Measurements from ENCODE around the gene ZXDC. TPM values are rescaled to one million over a fixed set of nuclear protein-coding genes. Genes with fewer than 3 reads are reported as not detected.

ZXDC gene
- total and polyA plus RNA-seq, 7 experiments from 2014 or later = 10.3 to 71.9 (median 61.0) TPM

GRCh38 chr3:126438746-126439145, 36.9 kb downstream of the ZXDC start:
- Histone ChIP-seq H3K27ac (ENCODE audit: low read depth, low read length) (no peak overlapping the region), H3K4me1 (ENCODE audit: control insufficient read depth in 2 of 2, insufficient read depth in 2 of 2, low read length in 2 of 2) (no peaks in the 10 kb centered on the region), H3K4me3 (ENCODE audit: low read length) (no peak overlapping the region), H3K36me3 (ENCODE audit: control insufficient read depth in 2 of 3, insufficient read depth in 3 of 3, low read length in 3 of 3) (peaks cover 0 to 77% (median 13%) of the 10 kb centered on the region in 3 experiments), H3K9me3 (ENCODE audit: control insufficient read depth in 2 of 3, low read length in 3 of 3) (no peaks in the 10 kb centered on the region), H3K27me3 (ENCODE audit: control insufficient read depth in 2 of 2, insufficient read depth in 2 of 2, low read length in 2 of 2) (no peaks in the 10 kb centered on the region)
- H3K27ac Mint-ChIP-seq = no peak overlapping the region
- H3K27me3 Mint-ChIP-seq = no peaks in the 10 kb centered on the region
- intact Hi-C loops (cut with micrococcal nuclease) = no loop called here
- CTCF ChIA-PET = no interaction called here
- peaks cover 0 to 62% (median 20%) of the 10 kb centered on the region in 5 donors for H3K36me3 Mint-ChIP-seq
- ATAC-seq (no peak), DNase-seq (no peak)
- peaks cover 0 to 5% (median 0%) of the 10 kb centered on the region in 7 donors for H3K4me1 Mint-ChIP-seq
- peaks cover 0 to 2% (median 0%) of the 10 kb centered on the region in 11 donors for H3K9me3 Mint-ChIP-seq
- no peak overlapping the region for H3K4me3 Mint-ChIP-seq
- POLR2A ChIA-PET = no interaction called here

GRCh38 chr3:126438186-126438585, 37.5 kb downstream of the ZXDC start:
- Mint-ChIP-seq H3K4me1 (peaks cover 0 to 5% (median 0%) of the 10 kb centered on the region in 7 donors), H3K9me3 (peaks cover 0 to 2% (median 0%) of the 10 kb centered on the region in 11 donors), H3K4me3 (no peak overlapping the region), H3K27me3 (no peaks in the 10 kb centered on the region), H3K36me3 (peaks cover 0 to 66% (median 20%) of the 10 kb centered on the region in 5 donors), H3K27ac (no peak overlapping the region)
- ChIA-PET CTCF (no interaction called here), POLR2A (no interaction called here)
- H3K4me1 ChIP-seq (ENCODE audit: control insufficient read depth in 2 of 2, insufficient read depth in 2 of 2, low read length in 2 of 2) = no peaks in the 10 kb centered on the region
- H3K27ac ChIP-seq (ENCODE audit: low read depth, low read length) = no peak overlapping the region
- ATAC-seq (no peak), DNase-seq (peak in 1 of 9 donors; percentile 10)
- no peaks in the 10 kb centered on the region for H3K9me3 ChIP-seq (ENCODE audit: control insufficient read depth in 2 of 3, low read length in 3 of 3)
- no peaks in the 10 kb centered on the region for H3K27me3 ChIP-seq (ENCODE audit: control insufficient read depth in 2 of 2, insufficient read depth in 2 of 2, low read length in 2 of 2)
- intact Hi-C loops (cut with micrococcal nuclease) = no loop called here
- no peak overlapping the region for H3K4me3 ChIP-seq (ENCODE audit: low read length)
- H3K36me3 ChIP-seq (ENCODE audit: control insufficient read depth in 2 of 3, insufficient read depth in 3 of 3, low read length in 3 of 3) = peaks cover 0 to 83% (median 13%) of the 10 kb centered on the region in 3 experiments

- peaks cover 0 to 70% (median 25%) of the 10 kb centered on the region in 5 donors for H3K36me3 Mint-ChIP-seq
- Histone ChIP-seq H3K9me3 (ENCODE audit: control insufficient read depth in 2 of 3, low read length in 3 of 3) (no peaks in the 10 kb centered on the region), H3K27me3 (ENCODE audit: control insufficient read depth in 2 of 2, insufficient read depth in 2 of 2, low read length in 2 of 2) (no peaks in the 10 kb centered on the region), H3K4me1 (ENCODE audit: control insufficient read depth in 2 of 2, insufficient read depth in 2 of 2, low read length in 2 of 2) (no peaks in the 10 kb centered on the region), H3K4me3 (ENCODE audit: low read length) (no peak overlapping the region), H3K27ac (ENCODE audit: low read depth, low read length) (no peak overlapping the region), H3K36me3 (ENCODE audit: control insufficient read depth in 2 of 3, insufficient read depth in 3 of 3, low read length in 3 of 3) (peaks cover 0 to 83% (median 13%) of the 10 kb centered on the region in 3 experiments)
- no peak overlapping the region for H3K4me3 Mint-ChIP-seq
- CTCF ChIA-PET = no interaction called here
- intact Hi-C loops (cut with micrococcal nuclease) = no loop called here
- ATAC-seq (no peak), DNase-seq (peak in 1 of 9 donors; percentile 15)
- peaks cover 0 to 4% (median 0%) of the 10 kb centered on the region in 11 donors for H3K9me3 Mint-ChIP-seq
- no peak overlapping the region for H3K27ac Mint-ChIP-seq
- POLR2A ChIA-PET = no interaction called here
- H3K27me3 Mint-ChIP-seq = no peaks in the 10 kb centered on the region
- peaks cover 0 to 5% (median 0%) of the 10 kb centered on the region in 7 donors for H3K4me1 Mint-ChIP-seq
Measured at GRCh38 chr3:126436826-126437717, 38.6 kb downstream of the ZXDC start.

GRCh38 chr3:126435456-126436315, 40.0 kb downstream of the ZXDC start:
- Mint-ChIP-seq H3K27me3 (no peaks in the 10 kb centered on the region), H3K4me1 (peaks cover 0 to 5% (median 0%) of the 10 kb centered on the region in 7 donors), H3K9me3 (peaks cover 0 to 10% (median 0%) of the 10 kb centered on the region in 11 donors), H3K4me3 (no peak overlapping the region), H3K36me3 (peaks cover 0 to 68% (median 25%) of the 10 kb centered on the region in 5 donors), H3K27ac (no peak overlapping the region)
- Histone ChIP-seq H3K9me3 (ENCODE audit: control insufficient read depth in 2 of 3, low read length in 3 of 3) (no peaks in the 10 kb centered on the region), H3K27ac (ENCODE audit: low read depth, low read length) (no peak overlapping the region), H3K4me3 (ENCODE audit: low read length) (no peak overlapping the region), H3K4me1 (ENCODE audit: control insufficient read depth in 2 of 2, insufficient read depth in 2 of 2, low read length in 2 of 2) (no peaks in the 10 kb centered on the region), H3K36me3 (ENCODE audit: control insufficient read depth in 2 of 3, insufficient read depth in 3 of 3, low read length in 3 of 3) (peaks cover 0 to 69% (median 13%) of the 10 kb centered on the region in 3 experiments), H3K27me3 (ENCODE audit: control insufficient read depth in 2 of 2, insufficient read depth in 2 of 2, low read length in 2 of 2) (no peaks in the 10 kb centered on the region)
- ChIA-PET POLR2A (no interaction called here), CTCF (no interaction called here)
- intact Hi-C loops (cut with micrococcal nuclease) = no loop called here
- DNase-seq (no peak), ATAC-seq (no peak)

GRCh38 chr3:126434931-126435411, 40.7 kb downstream of the ZXDC start:
- Mint-ChIP-seq H3K27ac (no peak overlapping the region), H3K4me3 (no peak overlapping the region), H3K36me3 (peaks cover 0 to 63% (median 25%) of the 10 kb centered on the region in 5 donors), H3K27me3 (no peaks in the 10 kb centered on the region), H3K9me3 (peaks cover 0 to 10% (median 0%) of the 10 kb centered on the region in 11 donors), H3K4me1 (peaks cover 0 to 5% (median 0%) of the 10 kb centered on the region in 7 donors)
- Histone ChIP-seq H3K27ac (ENCODE audit: low read depth, low read length) (no peak overlapping the region), H3K4me3 (ENCODE audit: low read length) (no peak overlapping the region), H3K4me1 (ENCODE audit: control insufficient read depth in 2 of 2, insufficient read depth in 2 of 2, low read length in 2 of 2) (no peaks in the 10 kb centered on the region), H3K27me3 (ENCODE audit: control insufficient read depth in 2 of 2, insufficient read depth in 2 of 2, low read length in 2 of 2) (no peaks in the 10 kb centered on the region), H3K36me3 (ENCODE audit: control insufficient read depth in 2 of 3, insufficient read depth in 3 of 3, low read length in 3 of 3) (peaks cover 0 to 62% (median 13%) of the 10 kb centered on the region in 3 experiments), H3K9me3 (ENCODE audit: control insufficient read depth in 2 of 3, low read length in 3 of 3) (no peaks in the 10 kb centered on the region)
- CTCF ChIA-PET = no interaction called here
- intact Hi-C loops (cut with micrococcal nuclease) = no loop called here
- DNase-seq = no peak
- POLR2A ChIA-PET = no interaction called here
- ATAC-seq = no peak

GRCh38 chr3:126434264-126434590, 41.5 kb downstream of the ZXDC start:
- H3K9me3 Mint-ChIP-seq = peaks cover 0 to 10% (median 0%) of the 10 kb centered on the region in 11 donors
- H3K36me3 ChIP-seq (ENCODE audit: control insufficient read depth in 2 of 3, insufficient read depth in 3 of 3, low read length in 3 of 3) = peaks cover 0 to 55% (median 9%) of the 10 kb centered on the region in 3 experiments
- intact Hi-C loops (cut with micrococcal nuclease) = no loop called here
- peak overlapping the region in 3 of 9 donors; percentile 10 to 34 (median 15) for H3K27ac Mint-ChIP-seq
- DNase-seq (no peak), ATAC-seq (no peak)
- H3K4me1 Mint-ChIP-seq = peaks cover 0 to 5% (median 0%) of the 10 kb centered on the region in 7 donors
- H3K27me3 ChIP-seq (ENCODE audit: control insufficient read depth in 2 of 2, insufficient read depth in 2 of 2, low read length in 2 of 2) = no peaks in the 10 kb centered on the region
- H3K9me3 ChIP-seq (ENCODE audit: control insufficient read depth in 2 of 3, low read length in 3 of 3) = no peaks in the 10 kb centered on the region
- no peak overlapping the region for H3K4me3 ChIP-seq (ENCODE audit: low read length)
- H3K27me3 Mint-ChIP-seq = no peaks in the 10 kb centered on the region
- H3K4me3 Mint-ChIP-seq = no peak overlapping the region
- peaks cover 0 to 60% (median 25%) of the 10 kb centered on the region in 5 donors for H3K36me3 Mint-ChIP-seq
- no peak overlapping the region for H3K27ac ChIP-seq (ENCODE audit: low read depth, low read length)
- CTCF ChIA-PET = no interaction called here
- no peaks in the 10 kb centered on the region for H3K4me1 ChIP-seq (ENCODE audit: control insufficient read depth in 2 of 2, insufficient read depth in 2 of 2, low read length in 2 of 2)
- POLR2A ChIA-PET = no interaction called here

Measured in naive thymus-derived CD4-positive, alpha-beta T cell (primary cell).